ENCODE data around the gene KCTD15. TPM values are rescaled to one million over a fixed set of nuclear protein-coding genes. Genes with fewer than 3 reads are reported as not detected.

Gene KCTD15
- total and polyA plus RNA-seq, 10 of the 15 experiments (the other 5 are each of a cell fraction or from before 2014, with no cell fraction given), result not detected

GRCh38 chr19:33771384-33772101 lies 25.1 kb upstream of the KCTD15 start (continued):
- TF ChIP-seq USF2 (IDR thresholded peaks at IDR 0.05; ENCODE audit: borderline replicate concordance, low read depth, low read length) (no peak), ZBTB40 (IDR thresholded peaks at IDR 0.05; ENCODE audit: borderline replicate concordance) (no peak), RFX5 (IDR thresholded peaks at IDR 0.05; ENCODE audit: low read depth, low read length) (no peak), CTCF (IDR thresholded peaks at IDR 0.05 in 2 of 3, conservative IDR thresholded peaks at IDR 0.05 in 1 of 3; ENCODE audit: control insufficient read depth in 2 of 3, extremely low read depth in 1 of 3, insufficient read depth in 1 of 3, low read depth in 3 of 3, low read length in 3 of 3) (peak; percentile 70 to 92 (median 77)), YBX1 (IDR thresholded peaks at IDR 0.05) (no peak), CHD1 (IDR thresholded peaks at IDR 0.05; ENCODE audit: low read depth, low read length) (no peak), RAD21 (IDR thresholded peaks at IDR 0.05; ENCODE audit: insufficient read depth, low read depth, low read length) (peak; percentile 90), DPF2 (IDR thresholded peaks at IDR 0.05) (no peak), CBFB (IDR thresholded peaks at IDR 0.05; ENCODE audit: low read depth) (no peak), STAT1 (conservative IDR thresholded peaks at IDR 0.05) (no peak), NR2F1 (conservative IDR thresholded peaks at IDR 0.05) (no peak), NRF1 (conservative IDR thresholded peaks at IDR 0.05; ENCODE audit: low read depth, low read length) (no peak), MTA2 (IDR thresholded peaks at IDR 0.05; ENCODE audit: low read depth) (no peak), YY1 (IDR thresholded peaks at IDR 0.05; ENCODE audit: low read depth, low read length) (0 out of 2 replicates have a peak, but pooled peaks have one; percentile 28), TCF7 (IDR thresholded peaks at IDR 0.05; ENCODE audit: borderline replicate concordance) (no peak), EED (IDR thresholded peaks at IDR 0.05; ENCODE audit: low read depth) (no peak), ZNF384 (IDR thresholded peaks at IDR 0.05; ENCODE audit: borderline replicate concordance, low read depth, low read length) (no peak), NFYB (IDR thresholded peaks at IDR 0.05; ENCODE audit: insufficient read depth, low read depth, low read length) (no peak), CBX5 (IDR thresholded peaks at IDR 0.05; ENCODE audit: low read depth) (no peak)
- TF ChIP-seq, protein P1, sequence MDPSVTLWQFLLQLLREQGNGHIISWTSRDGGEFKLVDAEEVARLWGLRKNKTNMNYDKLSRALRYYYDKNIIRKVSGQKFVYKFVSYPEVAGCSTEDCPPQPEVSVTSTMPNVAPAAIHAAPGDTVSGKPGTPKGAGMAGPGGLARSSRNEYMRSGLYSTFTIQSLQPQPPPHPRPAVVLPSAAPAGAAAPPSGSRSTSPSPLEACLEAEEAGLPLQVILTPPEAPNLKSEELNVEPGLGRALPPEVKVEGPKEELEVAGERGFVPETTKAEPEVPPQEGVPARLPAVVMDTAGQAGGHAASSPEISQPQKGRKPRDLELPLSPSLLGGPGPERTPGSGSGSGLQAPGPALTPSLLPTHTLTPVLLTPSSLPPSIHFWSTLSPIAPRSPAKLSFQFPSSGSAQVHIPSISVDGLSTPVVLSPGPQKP (IDR thresholded peaks at IDR 0.05; ENCODE audit: low read depth, low read length), result no peak
- TF ChIP-seq, protein P2, sequence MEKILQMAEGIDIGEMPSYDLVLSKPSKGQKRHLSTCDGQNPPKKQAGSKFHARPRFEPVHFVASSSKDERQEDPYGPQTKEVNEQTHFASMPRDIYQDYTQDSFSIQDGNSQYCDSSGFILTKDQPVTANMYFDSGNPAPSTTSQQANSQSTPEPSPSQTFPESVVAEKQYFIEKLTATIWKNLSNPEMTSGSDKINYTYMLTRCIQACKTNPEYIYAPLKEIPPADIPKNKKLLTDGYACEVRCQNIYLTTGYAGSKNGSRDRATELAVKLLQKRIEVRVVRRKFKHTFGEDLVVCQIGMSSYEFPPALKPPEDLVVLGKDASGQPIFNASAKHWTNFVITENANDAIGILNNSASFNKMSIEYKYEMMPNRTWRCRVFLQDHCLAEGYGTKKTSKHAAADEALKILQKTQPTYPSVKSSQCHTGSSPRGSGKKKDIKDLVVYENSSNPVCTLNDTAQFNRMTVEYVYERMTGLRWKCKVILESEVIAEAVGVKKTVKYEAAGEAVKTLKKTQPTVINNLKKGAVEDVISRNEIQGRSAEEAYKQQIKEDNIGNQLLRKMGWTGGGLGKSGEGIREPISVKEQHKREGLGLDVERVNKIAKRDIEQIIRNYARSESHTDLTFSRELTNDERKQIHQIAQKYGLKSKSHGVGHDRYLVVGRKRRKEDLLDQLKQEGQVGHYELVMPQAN (conservative IDR thresholded peaks at IDR 0.05), result no peak

Data from GM12878 (cell line).